ENCODE measurements around the gene SLC13A2.

DNA sequence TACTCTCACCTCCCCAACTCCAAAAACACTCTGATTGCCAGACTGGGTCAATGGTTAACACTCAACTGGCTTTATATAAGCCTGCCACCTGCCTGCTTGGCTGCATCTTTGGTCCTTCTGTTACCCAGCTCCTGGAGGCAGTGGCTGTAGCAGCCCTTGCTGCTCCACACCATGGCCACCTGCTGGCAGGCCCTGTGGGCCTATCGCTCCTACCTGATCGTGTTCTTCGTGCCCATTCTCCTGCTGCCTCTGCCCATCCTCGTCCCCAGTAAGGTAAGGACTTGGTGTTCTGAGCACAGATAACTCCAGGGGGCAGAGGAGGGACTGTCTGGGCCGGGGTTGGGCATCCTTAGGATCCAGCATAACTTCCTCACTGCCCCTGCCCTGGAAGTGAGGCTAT lies at the start of gene SLC13A2:
- TF ChIP-seq, protein P1, sequence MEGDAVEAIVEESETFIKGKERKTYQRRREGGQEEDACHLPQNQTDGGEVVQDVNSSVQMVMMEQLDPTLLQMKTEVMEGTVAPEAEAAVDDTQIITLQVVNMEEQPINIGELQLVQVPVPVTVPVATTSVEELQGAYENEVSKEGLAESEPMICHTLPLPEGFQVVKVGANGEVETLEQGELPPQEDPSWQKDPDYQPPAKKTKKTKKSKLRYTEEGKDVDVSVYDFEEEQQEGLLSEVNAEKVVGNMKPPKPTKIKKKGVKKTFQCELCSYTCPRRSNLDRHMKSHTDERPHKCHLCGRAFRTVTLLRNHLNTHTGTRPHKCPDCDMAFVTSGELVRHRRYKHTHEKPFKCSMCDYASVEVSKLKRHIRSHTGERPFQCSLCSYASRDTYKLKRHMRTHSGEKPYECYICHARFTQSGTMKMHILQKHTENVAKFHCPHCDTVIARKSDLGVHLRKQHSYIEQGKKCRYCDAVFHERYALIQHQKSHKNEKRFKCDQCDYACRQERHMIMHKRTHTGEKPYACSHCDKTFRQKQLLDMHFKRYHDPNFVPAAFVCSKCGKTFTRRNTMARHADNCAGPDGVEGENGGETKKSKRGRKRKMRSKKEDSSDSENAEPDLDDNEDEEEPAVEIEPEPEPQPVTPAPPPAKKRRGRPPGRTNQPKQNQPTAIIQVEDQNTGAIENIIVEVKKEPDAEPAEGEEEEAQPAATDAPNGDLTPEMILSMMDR (IDR thresholded peaks at IDR 0.05): no peak
- no peak for TF ChIP-seq EZH2 (IDR thresholded peaks at IDR 0.05)
- TF ChIP-seq EZH2phosphoT487 (IDR thresholded peaks at IDR 0.05): no peak

Data from neural progenitor cell (in vitro differentiated cells).